GM19468 (cell line): ENCODE measurements around the gene BAG3.
"Not testable (repeated sequence)": the region's sequence is repeated elsewhere in the genome, so short reads cannot be mapped to it uniquely, and the experiment has no call there.

ENCODE experiments used
- ATAC-seq: cut with Tn5 transposase; IDR thresholded peaks from one replicate; pipeline ENCODE4 v1.9.1; 2021; ENCODE audit warnings: mild to moderate bottlenecking, moderate library complexity, moderate number of reproducible peaks; ENCODE audit not compliant: unreplicated experiment; ENCODE audit errors: extremely low read depth

BAG3 gene

GRCh38 chr10:119650692-119651513 is at the start of gene BAG3:
Gene BAG3 (plus strand): TSS chr10:119651380. CDS start chr10:119651676, 296 bp downstream.
- ATAC-seq, result peak; percentile 48

- ATAC-seq, result no peak
Observed at GRCh38 chr10:119602241-119603095, 48.7 kb upstream of the BAG3 start.

- no peak for ATAC-seq
Observed at GRCh38 chr10:119604468-119604867, 46.7 kb upstream of the BAG3 start.

GRCh38 chr10:119608316-119609155 is 42.6 kb upstream of the BAG3 start:
- ATAC-seq, result no peak

GRCh38 chr10:119609516-119609915 is 41.7 kb upstream of the BAG3 start:
- no peak for ATAC-seq

GRCh38 chr10:119611433-119611832 is 39.7 kb upstream of the BAG3 start:
- no peak for ATAC-seq

- ATAC-seq, result no peak
Observed at GRCh38 chr10:119613741-119614140, 37.4 kb upstream of the BAG3 start.

GRCh38 chr10:119614686-119615085 is 36.5 kb upstream of the BAG3 start:
- ATAC-seq, result no peak

GRCh38 chr10:119616882-119617570 is 34.2 kb upstream of the BAG3 start:
- ATAC-seq, result no peak

- no peak for ATAC-seq
Observed at GRCh38 chr10:119619215-119619614, 32.0 kb upstream of the BAG3 start.

GRCh38 chr10:119619811-119620210 is 31.4 kb upstream of the BAG3 start:
- ATAC-seq, result not testable (repeated sequence)

- no peak for ATAC-seq
Observed at GRCh38 chr10:119620241-119621077, 30.7 kb upstream of the BAG3 start.

GRCh38 chr10:119621078-119621384 is 30.1 kb upstream of the BAG3 start:
- ATAC-seq, result no peak

GRCh38 chr10:119625570-119626280 is 25.5 kb upstream of the BAG3 start:
- no peak for ATAC-seq

GRCh38 chr10:119630300-119630699 is 20.9 kb upstream of the BAG3 start:
- ATAC-seq, result no peak

GRCh38 chr10:119633538-119634218 is 17.5 kb upstream of the BAG3 start:
- no peak for ATAC-seq

- ATAC-seq, result no peak
Observed at GRCh38 chr10:119634219-119634544, 17.0 kb upstream of the BAG3 start.

GRCh38 chr10:119637631-119638030 is 13.5 kb upstream of the BAG3 start:
- ATAC-seq, result no peak
